ENCODE results near the gene FGD6.
"Not testable (repeated sequence)": the region's sequence is repeated elsewhere in the genome, so short reads cannot be mapped to it uniquely, and the experiment has no call there.

Gene FGD6

GRCh38 chr12:95102916-95103671 lies 114.2 kb downstream of the FGD6 start:
- peaks cover 6% of the 10 kb centered on the region; the same call in 1 of the 2 replicates for H3K4me1 ChIP-seq (ENCODE audit: insufficient read depth, low read length)
- H3K9ac ChIP-seq (ENCODE audit: low read depth, low read length), result no peak overlapping the region
- peaks cover 24% of the 10 kb centered on the region for H3K36me3 ChIP-seq (ENCODE audit: insufficient read depth, low read length)
- H3K9me3 ChIP-seq (ENCODE audit: control insufficient read depth, insufficient read depth, low read length), result no peaks in the 10 kb centered on the region

- not testable (repeated sequence) for H3K9me3 ChIP-seq (ENCODE audit: control insufficient read depth, insufficient read depth, low read length); H3K4me1 ChIP-seq (ENCODE audit: insufficient read depth, low read length); H3K9ac ChIP-seq (ENCODE audit: low read depth, low read length)
- peaks cover 20% of the 10 kb centered on the region; the same call in 1 of the 2 replicates for H3K36me3 ChIP-seq (ENCODE audit: insufficient read depth, low read length)
Measured at GRCh38 chr12:95101957-95102356, 115.3 kb downstream of the FGD6 start.

GRCh38 chr12:95100264-95101190 lies 116.7 kb downstream of the FGD6 start:
- Histone ChIP-seq H3K36me3 (ENCODE audit: insufficient read depth, low read length) (peaks cover 16% of the 10 kb centered on the region; the same call in 1 of the 2 replicates), H3K4me1 (ENCODE audit: insufficient read depth, low read length) (peaks cover 7% of the 10 kb centered on the region; the same call in 1 of the 2 replicates), H3K9ac (ENCODE audit: low read depth, low read length) (no peak overlapping the region), H3K9me3 (ENCODE audit: control insufficient read depth, insufficient read depth, low read length) (no peaks in the 10 kb centered on the region)

- Histone ChIP-seq H3K9me3 (ENCODE audit: control insufficient read depth, insufficient read depth, low read length) (no peaks in the 10 kb centered on the region), H3K36me3 (ENCODE audit: insufficient read depth, low read length) (peaks cover 11% of the 10 kb centered on the region; the same call in 1 of the 2 replicates), H3K4me1 (ENCODE audit: insufficient read depth, low read length) (peaks cover 7% of the 10 kb centered on the region; the same call in 1 of the 2 replicates), H3K9ac (ENCODE audit: low read depth, low read length) (no peak overlapping the region)
Measured at GRCh38 chr12:95099270-95099790, 117.9 kb downstream of the FGD6 start.

GRCh38 chr12:95096852-95097251 lies 120.4 kb downstream of the FGD6 start:
- Histone ChIP-seq H3K4me1 (ENCODE audit: insufficient read depth, low read length) (peaks cover 7% of the 10 kb centered on the region; the same call in 1 of the 2 replicates), H3K9ac (ENCODE audit: low read depth, low read length) (no peak overlapping the region), H3K9me3 (ENCODE audit: control insufficient read depth, insufficient read depth, low read length) (no peaks in the 10 kb centered on the region), H3K36me3 (ENCODE audit: insufficient read depth, low read length) (0 out of 2 replicates have a peak, but pooled peaks cover 2% of the 10 kb centered on the region)

GRCh38 chr12:95096378-95096777 lies 120.9 kb downstream of the FGD6 start:
- H3K36me3 ChIP-seq (ENCODE audit: insufficient read depth, low read length), result 0 out of 2 replicates have a peak, but pooled peaks cover 2% of the 10 kb centered on the region
- no peak overlapping the region for H3K9ac ChIP-seq (ENCODE audit: low read depth, low read length)
- H3K4me1 ChIP-seq (ENCODE audit: insufficient read depth, low read length), result peaks cover 7% of the 10 kb centered on the region; the same call in 1 of the 2 replicates
- H3K9me3 ChIP-seq (ENCODE audit: control insufficient read depth, insufficient read depth, low read length), result no peaks in the 10 kb centered on the region

- not testable (repeated sequence) for H3K36me3 ChIP-seq (ENCODE audit: insufficient read depth, low read length); H3K9me3 ChIP-seq (ENCODE audit: control insufficient read depth, insufficient read depth, low read length); H3K4me1 ChIP-seq (ENCODE audit: insufficient read depth, low read length); H3K9ac ChIP-seq (ENCODE audit: low read depth, low read length)
Measured at GRCh38 chr12:95095866-95096265, 121.4 kb downstream of the FGD6 start.

GRCh38 chr12:95089462-95089861 lies 127.8 kb downstream of the FGD6 start:
- no peak overlapping the region for H3K9ac ChIP-seq (ENCODE audit: low read depth, low read length)
- peaks cover 6% of the 10 kb centered on the region; the same call in 1 of the 2 replicates for H3K4me1 ChIP-seq (ENCODE audit: insufficient read depth, low read length)
- H3K9me3 ChIP-seq (ENCODE audit: control insufficient read depth, insufficient read depth, low read length), result no peaks in the 10 kb centered on the region
- H3K36me3 ChIP-seq (ENCODE audit: insufficient read depth, low read length), result peaks cover 5% of the 10 kb centered on the region; the same call in 1 of the 2 replicates

GRCh38 chr12:95088379-95088778 lies 128.9 kb downstream of the FGD6 start:
- Histone ChIP-seq H3K4me1 (ENCODE audit: insufficient read depth, low read length) (peaks cover 7% of the 10 kb centered on the region; the same call in 1 of the 2 replicates), H3K36me3 (ENCODE audit: insufficient read depth, low read length) (peaks cover 5% of the 10 kb centered on the region; the same call in 1 of the 2 replicates), H3K9me3 (ENCODE audit: control insufficient read depth, insufficient read depth, low read length) (no peaks in the 10 kb centered on the region), H3K9ac (ENCODE audit: low read depth, low read length) (no peak overlapping the region)

- Histone ChIP-seq H3K4me1 (ENCODE audit: insufficient read depth, low read length) (peaks cover 7% of the 10 kb centered on the region; the same call in 1 of the 2 replicates), H3K9me3 (ENCODE audit: control insufficient read depth, insufficient read depth, low read length) (no peaks in the 10 kb centered on the region), H3K9ac (ENCODE audit: low read depth, low read length) (no peak overlapping the region), H3K36me3 (ENCODE audit: insufficient read depth, low read length) (peaks cover 5% of the 10 kb centered on the region; the same call in 1 of the 2 replicates)
Measured at GRCh38 chr12:95085612-95086011, 131.7 kb downstream of the FGD6 start.

GRCh38 chr12:95083938-95084337 lies 133.3 kb downstream of the FGD6 start:
- Histone ChIP-seq H3K36me3 (ENCODE audit: insufficient read depth, low read length) (no peaks in the 10 kb centered on the region), H3K4me1 (ENCODE audit: insufficient read depth, low read length) (peaks cover 7% of the 10 kb centered on the region; the same call in 1 of the 2 replicates), H3K9ac (ENCODE audit: low read depth, low read length) (no peak overlapping the region), H3K9me3 (ENCODE audit: control insufficient read depth, insufficient read depth, low read length) (no peaks in the 10 kb centered on the region)

GRCh38 chr12:95083471-95083870 lies 133.8 kb downstream of the FGD6 start:
- peaks cover 7% of the 10 kb centered on the region; the same call in 1 of the 2 replicates for H3K4me1 ChIP-seq (ENCODE audit: insufficient read depth, low read length)
- no peaks in the 10 kb centered on the region for H3K36me3 ChIP-seq (ENCODE audit: insufficient read depth, low read length)
- no peaks in the 10 kb centered on the region for H3K9me3 ChIP-seq (ENCODE audit: control insufficient read depth, insufficient read depth, low read length)
- H3K9ac ChIP-seq (ENCODE audit: low read depth, low read length), result no peak overlapping the region

GRCh38 chr12:95077341-95077740 lies 139.9 kb downstream of the FGD6 start:
- Histone ChIP-seq H3K9ac (ENCODE audit: low read depth, low read length) (no peak overlapping the region), H3K36me3 (ENCODE audit: insufficient read depth, low read length) (no peaks in the 10 kb centered on the region), H3K9me3 (ENCODE audit: control insufficient read depth, insufficient read depth, low read length) (no peaks in the 10 kb centered on the region), H3K4me1 (ENCODE audit: insufficient read depth, low read length) (no peaks in the 10 kb centered on the region)

- no peaks in the 10 kb centered on the region for H3K9me3 ChIP-seq (ENCODE audit: control insufficient read depth, insufficient read depth, low read length)
Measured at GRCh38 chr12:95074766-95075165, 142.5 kb downstream of the FGD6 start.

More at GRCh38 chr12:95074766-95075165, 142.5 kb downstream of the FGD6 start:
- H3K9ac ChIP-seq (ENCODE audit: low read depth, low read length), result no peak overlapping the region
- H3K4me1 ChIP-seq (ENCODE audit: insufficient read depth, low read length), result no peaks in the 10 kb centered on the region
- H3K36me3 ChIP-seq (ENCODE audit: insufficient read depth, low read length), result no peaks in the 10 kb centered on the region
